Activated T-cell treated with anti-CD3 and anti-CD28 coated beads for 48 hours (primary cell): ENCODE measurements around the gene CCT5.
"Not testable (repeated sequence)": the region's sequence is repeated elsewhere in the genome, so short reads cannot be mapped to it uniquely, and the experiment has no call there.

Experiments used
- DNase-seq: peaks from one replicate; pipeline ENCODE4 v3.0.0-alpha.2; 2020; ENCODE audit warnings: low read depth

CCT5 gene

GRCh38 chr5:10277773-10278630, 27.9 kb downstream of the CCT5 start:
- DNase-seq = no peak

- no peak for DNase-seq
These were observed 28.7 kb downstream of the CCT5 start for GRCh38 chr5:10278658-10279279.

- DNase-seq = no peak
These were observed 29.2 kb downstream of the CCT5 start for GRCh38 chr5:10279328-10279727.

- DNase-seq = no peak
These were observed 30.0 kb downstream of the CCT5 start for GRCh38 chr5:10279925-10280720.

GRCh38 chr5:10283927-10284635, 34.0 kb downstream of the CCT5 start:
- peak; percentile 75 for DNase-seq

GRCh38 chr5:10285362-10285761, 35.3 kb downstream of the CCT5 start:
- not testable (repeated sequence) for DNase-seq

- no peak for DNase-seq
These were observed 36.2 kb downstream of the CCT5 start for GRCh38 chr5:10286162-10286861.

- DNase-seq = no peak
These were observed 36.8 kb downstream of the CCT5 start for GRCh38 chr5:10286862-10287227.

GRCh38 chr5:10288592-10289219, 38.6 kb downstream of the CCT5 start:
- no peak for DNase-seq

GRCh38 chr5:10289353-10289752, 39.3 kb downstream of the CCT5 start:
- no peak for DNase-seq

- DNase-seq = no peak
These were observed 39.9 kb downstream of the CCT5 start for GRCh38 chr5:10289991-10290390.

- DNase-seq = no peak
These were observed 40.4 kb downstream of the CCT5 start for GRCh38 chr5:10290438-10290837.

- DNase-seq = no peak
These were observed 41.7 kb downstream of the CCT5 start for GRCh38 chr5:10291692-10292339.

- no peak for DNase-seq
These were observed 44.0 kb downstream of the CCT5 start for GRCh38 chr5:10293907-10294662.

- no peak for DNase-seq
These were observed 45.7 kb downstream of the CCT5 start for GRCh38 chr5:10295619-10296326.

- DNase-seq = no peak
These were observed 47.6 kb downstream of the CCT5 start for GRCh38 chr5:10297646-10298204.

GRCh38 chr5:10300246-10300645, 50.2 kb downstream of the CCT5 start:
- no peak for DNase-seq

- no peak for DNase-seq
These were observed 51.2 kb downstream of the CCT5 start for GRCh38 chr5:10301266-10301665.
